BE2C (cell line): ENCODE measurements around the gene GHITM.
"Not testable (repeated sequence)": the region's sequence is repeated elsewhere in the genome, so short reads cannot be mapped to it uniquely, and the experiment has no call there.

Source experiments
- DNase-seq: peaks from one replicate; pipeline ENCODE4 v3.0.0-alpha.2; 2020
- H3K27me3 ChIP-seq: fragments of 250-450 bp; sonication (Bioruptor Pico); 2 replicates; pipeline ENCODE4 v1.5.1; 2020; ENCODE audit warnings: mild to moderate bottlenecking
- H3K36me3 ChIP-seq: fragments of 250-450 bp; sonication (Bioruptor Pico); 2 replicates; pipeline ENCODE4 v1.5.1; 2020; ENCODE audit warnings: mild to moderate bottlenecking
- H3K4me1 ChIP-seq: fragments of 250-450 bp; sonication (Bioruptor Pico); 2 replicates; pipeline ENCODE4 v1.5.1; 2020
- H3K4me3 ChIP-seq: 2 replicates; pipeline ENCODE4 v1.5.1; 2011; ENCODE audit warnings: low read depth, low read length
- H3K9me3 ChIP-seq: fragments of 250-450 bp; sonication (Bioruptor Pico); 2 replicates; pipeline ENCODE4 v1.5.1; 2020
- TF ChIP-seq, protein P1 (sequence below): IDR thresholded peaks from 2 replicates; pipeline ENCODE4 v1.5.1; 2012; ENCODE audit warnings: mild to moderate bottlenecking, low read depth, low read length

The GHITM gene

DNA sequence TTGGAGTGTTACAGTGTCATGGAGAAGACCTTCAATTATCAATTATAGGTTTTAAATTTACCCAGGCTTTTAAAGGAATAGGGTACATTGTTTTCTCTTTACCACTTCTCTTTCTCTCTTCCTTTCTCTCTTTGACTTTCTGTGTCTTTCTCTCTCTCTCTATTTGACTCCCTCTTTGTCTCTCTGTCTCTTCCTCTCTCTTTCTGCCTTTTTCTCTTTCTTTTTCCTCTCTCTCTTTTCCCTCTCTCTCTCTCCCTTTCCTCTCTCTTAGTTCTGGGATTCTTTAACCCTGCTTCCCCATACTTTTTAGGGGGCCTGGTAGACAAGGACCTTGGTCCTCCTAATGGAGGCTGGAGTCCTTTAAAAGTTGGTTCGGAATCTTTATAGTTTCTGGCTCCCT is 15.9 kb upstream of the GHITM start:
- H3K4me1 ChIP-seq = no peaks in the 10 kb centered on the region
- no peak for DNase-seq
- H3K4me3 ChIP-seq = no peak overlapping the region
- no peaks in the 10 kb centered on the region; the same call in 1 of the 2 replicates for H3K9me3 ChIP-seq
- TF ChIP-seq, protein P1, sequence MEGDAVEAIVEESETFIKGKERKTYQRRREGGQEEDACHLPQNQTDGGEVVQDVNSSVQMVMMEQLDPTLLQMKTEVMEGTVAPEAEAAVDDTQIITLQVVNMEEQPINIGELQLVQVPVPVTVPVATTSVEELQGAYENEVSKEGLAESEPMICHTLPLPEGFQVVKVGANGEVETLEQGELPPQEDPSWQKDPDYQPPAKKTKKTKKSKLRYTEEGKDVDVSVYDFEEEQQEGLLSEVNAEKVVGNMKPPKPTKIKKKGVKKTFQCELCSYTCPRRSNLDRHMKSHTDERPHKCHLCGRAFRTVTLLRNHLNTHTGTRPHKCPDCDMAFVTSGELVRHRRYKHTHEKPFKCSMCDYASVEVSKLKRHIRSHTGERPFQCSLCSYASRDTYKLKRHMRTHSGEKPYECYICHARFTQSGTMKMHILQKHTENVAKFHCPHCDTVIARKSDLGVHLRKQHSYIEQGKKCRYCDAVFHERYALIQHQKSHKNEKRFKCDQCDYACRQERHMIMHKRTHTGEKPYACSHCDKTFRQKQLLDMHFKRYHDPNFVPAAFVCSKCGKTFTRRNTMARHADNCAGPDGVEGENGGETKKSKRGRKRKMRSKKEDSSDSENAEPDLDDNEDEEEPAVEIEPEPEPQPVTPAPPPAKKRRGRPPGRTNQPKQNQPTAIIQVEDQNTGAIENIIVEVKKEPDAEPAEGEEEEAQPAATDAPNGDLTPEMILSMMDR = no peak
- no peaks in the 10 kb centered on the region for H3K27me3 ChIP-seq
- H3K36me3 ChIP-seq = no peaks in the 10 kb centered on the region

DNA sequence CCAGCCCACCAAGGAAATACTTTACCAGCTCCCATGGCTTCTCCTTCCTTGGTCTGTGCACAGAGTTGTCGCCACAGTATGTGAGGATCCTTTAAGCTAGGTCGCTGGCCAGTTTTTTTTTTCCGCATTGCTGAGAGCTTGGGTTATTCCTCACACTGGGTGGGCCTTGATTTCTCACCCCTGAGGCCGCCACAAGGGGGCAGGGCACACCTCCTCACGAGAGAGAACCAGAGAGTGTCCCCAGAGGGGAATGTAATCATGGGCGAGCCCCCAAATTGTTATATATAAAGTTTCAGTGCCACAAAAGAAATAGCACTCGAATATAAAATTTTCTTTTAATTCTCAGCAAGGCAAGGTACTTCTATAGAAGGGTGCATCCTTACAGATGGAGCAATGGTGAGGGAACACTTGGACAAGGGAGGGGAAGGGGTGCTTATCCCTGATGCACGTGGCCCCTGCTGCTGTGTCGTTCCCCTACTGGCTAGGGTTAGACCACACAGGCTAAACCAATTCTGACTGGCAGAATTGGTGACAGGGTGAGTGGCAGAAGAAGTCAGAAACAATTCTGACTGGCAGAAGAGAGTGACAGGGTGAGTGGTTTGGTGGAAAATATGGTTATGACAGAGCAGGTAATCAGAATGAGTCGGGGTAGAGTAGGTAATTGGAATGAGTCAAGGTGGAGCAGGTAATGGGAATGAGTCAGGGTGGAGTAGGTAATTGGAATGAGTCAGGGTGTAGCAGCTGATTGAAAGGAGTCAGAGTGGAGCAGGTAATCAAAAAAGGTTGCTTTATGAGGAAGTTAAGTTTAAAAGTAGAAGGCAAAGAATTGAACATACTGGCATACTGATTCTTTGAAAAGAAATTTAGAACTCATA is 13.2 kb upstream of the GHITM start:
- not testable (repeated sequence) for H3K4me1 ChIP-seq, DNase-seq, H3K4me3 ChIP-seq, H3K27me3 ChIP-seq, H3K9me3 ChIP-seq, H3K36me3 ChIP-seq

DNA sequence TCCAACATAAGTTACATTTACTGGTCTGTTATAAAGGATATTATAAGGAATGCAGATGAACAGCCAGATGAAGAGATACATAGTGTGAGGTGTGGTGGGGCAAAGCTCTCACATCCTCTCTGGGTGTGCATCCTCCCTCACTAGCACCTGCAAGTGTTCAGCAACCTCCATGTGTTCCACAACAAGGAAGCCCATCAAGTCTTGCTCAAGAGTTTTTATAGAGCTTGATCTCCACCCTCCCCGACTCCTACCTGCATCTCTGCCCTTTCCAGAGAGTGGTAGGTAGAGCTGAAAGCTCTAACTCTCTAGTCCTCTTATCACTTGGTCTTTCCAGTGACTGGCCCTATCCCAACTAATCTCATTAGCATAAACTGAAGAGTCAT is 12.5 kb upstream of the GHITM start:
- H3K36me3 ChIP-seq = no peaks in the 10 kb centered on the region
- TF ChIP-seq, protein P1 = no peak
- no peaks in the 10 kb centered on the region for H3K4me1 ChIP-seq
- no peaks in the 10 kb centered on the region; the same call in 1 of the 2 replicates for H3K9me3 ChIP-seq
- H3K27me3 ChIP-seq = no peaks in the 10 kb centered on the region
- DNase-seq = no peak
- H3K4me3 ChIP-seq = no peak overlapping the region

DNA sequence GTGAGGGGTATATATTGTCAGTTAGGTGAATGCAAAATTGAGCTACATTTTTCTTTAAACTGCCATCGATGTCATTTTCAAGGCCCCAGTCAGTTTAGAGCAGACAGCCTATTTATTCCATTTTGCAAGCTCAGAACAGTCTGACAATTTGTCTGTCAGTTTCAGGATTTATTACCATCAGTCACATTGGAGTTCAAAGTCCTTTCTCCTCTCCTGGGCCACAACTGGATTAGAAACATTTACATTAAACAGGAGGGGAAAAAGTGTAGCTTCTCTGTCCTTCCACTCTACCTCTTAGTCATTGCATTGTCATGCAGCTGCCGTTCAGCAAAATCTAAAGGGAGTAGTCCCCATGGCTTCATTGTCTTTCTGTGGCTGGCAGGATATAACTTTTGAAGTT is 3.5 kb upstream of the GHITM start:
- H3K36me3 ChIP-seq = no peaks in the 10 kb centered on the region
- no peak overlapping the region for H3K4me3 ChIP-seq
- DNase-seq = no peak

DNA sequence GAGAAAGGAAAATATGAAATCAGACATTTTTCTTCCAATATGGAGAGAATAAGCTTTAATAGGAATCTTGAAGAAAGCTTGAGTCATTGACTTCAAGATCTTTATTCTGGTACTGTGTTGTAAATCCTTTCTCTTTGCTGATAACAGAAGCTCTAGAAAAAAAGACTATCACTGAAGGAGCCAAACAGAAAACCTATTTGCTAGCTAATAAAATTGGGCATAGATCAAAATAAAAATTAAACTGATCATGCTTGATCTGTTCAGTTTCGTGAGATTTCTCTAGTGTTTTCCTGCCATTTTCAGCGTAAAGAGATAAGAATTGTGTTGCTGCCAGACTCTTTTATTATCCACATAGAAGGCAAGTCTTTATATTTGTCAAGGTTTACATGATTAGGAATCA is 1.5 kb upstream of the GHITM start:
- H3K4me3 ChIP-seq = no peak overlapping the region
- H3K4me1 ChIP-seq = peaks cover 2% of the 10 kb centered on the region; the same call in 1 of the 2 replicates
- TF ChIP-seq, protein P1 = no peak
- no peak for DNase-seq
- peaks cover 8% of the 10 kb centered on the region for H3K36me3 ChIP-seq
- no peaks in the 10 kb centered on the region for H3K27me3 ChIP-seq
- no peaks in the 10 kb centered on the region for H3K9me3 ChIP-seq

More for the DNA sequence above, 3.5 kb upstream of the GHITM start:
- TF ChIP-seq, protein P1 = no peak
- H3K4me1 ChIP-seq = peaks cover 2% of the 10 kb centered on the region; the same call in 1 of the 2 replicates
- H3K27me3 ChIP-seq = no peaks in the 10 kb centered on the region
- no peaks in the 10 kb centered on the region for H3K9me3 ChIP-seq

DNA sequence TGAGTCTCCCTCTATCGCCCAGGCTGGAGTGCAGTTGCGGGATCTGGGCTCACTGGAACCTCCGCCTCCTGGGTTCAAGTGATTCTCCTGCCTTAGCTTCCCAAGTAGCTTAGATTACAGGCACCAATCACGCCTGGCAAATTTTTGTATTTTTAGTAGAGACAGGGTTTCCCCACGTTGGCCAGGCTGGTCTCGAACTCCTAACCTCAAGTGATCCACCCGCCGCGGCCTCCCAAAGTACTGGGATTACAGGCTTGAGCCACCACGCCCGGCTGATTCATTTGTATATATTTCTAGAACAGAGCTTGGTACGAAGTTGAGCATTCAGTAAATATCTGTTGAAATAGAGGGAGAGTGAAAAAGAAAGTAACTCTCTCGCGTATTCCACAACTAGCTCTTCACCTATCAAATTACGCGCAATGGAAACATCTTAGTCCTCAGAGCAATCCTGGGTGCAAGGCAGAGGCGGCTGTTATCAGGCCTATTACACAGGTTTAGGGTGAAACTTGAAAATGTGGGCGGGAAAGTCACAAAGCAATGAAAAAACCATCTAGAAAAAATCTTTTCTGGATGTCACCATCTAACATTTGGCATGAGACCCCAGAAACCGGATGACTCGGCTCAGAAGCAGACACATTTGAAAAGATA is 707 bp upstream of the GHITM start:
- TF ChIP-seq, protein P1 = no peak

More for the DNA sequence above, 707 bp upstream of the GHITM start:
- DNase-seq = no peak
- no peaks in the 10 kb centered on the region for H3K9me3 ChIP-seq
- peak overlapping the region; percentile 91 for H3K4me3 ChIP-seq
- peaks cover 2% of the 10 kb centered on the region; the same call in 1 of the 2 replicates for H3K4me1 ChIP-seq
- no peaks in the 10 kb centered on the region for H3K27me3 ChIP-seq
- peaks cover 16% of the 10 kb centered on the region for H3K36me3 ChIP-seq
